Kidney epithelial cell (primary cell): ENCODE data around the gene KRTAP4-4. TPM values are rescaled to one million over a fixed set of nuclear protein-coding genes. Genes with fewer than 3 reads are reported as not detected.
"Not testable (repeated sequence)": the region's sequence is repeated elsewhere in the genome, so short reads cannot be mapped to it uniquely, and the experiment has no call there.

Experiments
- DNase-seq: peaks from one replicate; pipeline ENCODE4 v3.0.0-alpha.2; 2010; ENCODE audit warnings: low read depth
- H3K27me3 ChIP-seq: 2 replicates; pipeline ENCODE4 v1.6.0; 2011; ENCODE audit warnings: low read length; ENCODE audit not compliant: control insufficient read depth, insufficient read depth
- H3K36me3 ChIP-seq: 2 replicates; pipeline ENCODE4 v1.5.1; 2011; ENCODE audit warnings: low read length; ENCODE audit not compliant: control insufficient read depth, insufficient read depth
- H3K4me3 ChIP-seq: 2 replicates; pipeline ENCODE4 v1.5.1; 2011; ENCODE audit warnings: low read depth, mild to moderate bottlenecking, control low read depth, low read length
- CTCF ChIP-seq: IDR thresholded peaks from 2 replicates; pipeline ENCODE4 v1.5.1; 2011; ENCODE audit warnings: mild to moderate bottlenecking, moderate library complexity, low read length, control low read depth, inconsistent platforms; ENCODE audit not compliant: insufficient read depth, poor library complexity, severe bottlenecking
- total RNA-seq: library from RNA; depleted of rRNA; stranded (reverse); fragments of >200 nt; gene quantifications from 2 replicates; pipeline ENCODE4 v1.2.3, GENCODE V29; 2015

The KRTAP4-4 gene
- not detected in 2 replicates for total RNA-seq

- H3K27me3 ChIP-seq = no peaks in the 10 kb centered on the region
- no peak for DNase-seq
- no peak within 1 kb of the TSS for H3K4me3 ChIP-seq
- no peaks in the 10 kb centered on the region for H3K36me3 ChIP-seq
- TF ChIP-seq CTCF = no peak
These were observed at the start of gene KRTAP4-4 for GRCh38 chr17:41160648-41161047. TSS of gene KRTAP4-4 (minus strand) at chr17:41160748. CDS start at chr17:41160691, 57 bp downstream.

- no peak for DNase-seq
- H3K36me3 ChIP-seq = no peaks in the 10 kb centered on the region
- TF ChIP-seq CTCF = no peak
These were observed 39.0 kb upstream of the KRTAP4-4 start for GRCh38 chr17:41199421-41200078.

GRCh38 chr17:41196068-41196467, 35.5 kb upstream of the KRTAP4-4 start:
- H3K4me3 ChIP-seq = no peak overlapping the region
- DNase-seq = no peak
- no peak for TF ChIP-seq CTCF
- no peaks in the 10 kb centered on the region for H3K36me3 ChIP-seq
- H3K27me3 ChIP-seq = no peaks in the 10 kb centered on the region

More at GRCh38 chr17:41199421-41200078, 39.0 kb upstream of the KRTAP4-4 start:
- Histone ChIP-seq H3K27me3 (no peaks in the 10 kb centered on the region), H3K4me3 (no peak overlapping the region)

- Histone ChIP-seq H3K36me3 (no peaks in the 10 kb centered on the region), H3K4me3 (no peak overlapping the region), H3K27me3 (no peaks in the 10 kb centered on the region)
- DNase-seq = no peak
- no peak for TF ChIP-seq CTCF
These were observed 29.8 kb upstream of the KRTAP4-4 start for GRCh38 chr17:41190328-41190727.

GRCh38 chr17:41189837-41190318, 29.3 kb upstream of the KRTAP4-4 start, which contains the start of gene KRTAP9-1:
TSS of gene KRTAP9-1 (plus strand) at chr17:41189887. CDS start at chr17:41189887, 0 bp downstream.
- not testable (repeated sequence) for DNase-seq, H3K27me3 ChIP-seq, H3K36me3 ChIP-seq, H3K4me3 ChIP-seq

GRCh38 chr17:41186872-41187271, 26.3 kb upstream of the KRTAP4-4 start:
- H3K27me3 ChIP-seq = no peaks in the 10 kb centered on the region
- H3K36me3 ChIP-seq = no peaks in the 10 kb centered on the region
- no peak overlapping the region for H3K4me3 ChIP-seq
- TF ChIP-seq CTCF = no peak
- no peak for DNase-seq
